Measurements from ENCODE around the gene TASP1.

Gene TASP1

DNA sequence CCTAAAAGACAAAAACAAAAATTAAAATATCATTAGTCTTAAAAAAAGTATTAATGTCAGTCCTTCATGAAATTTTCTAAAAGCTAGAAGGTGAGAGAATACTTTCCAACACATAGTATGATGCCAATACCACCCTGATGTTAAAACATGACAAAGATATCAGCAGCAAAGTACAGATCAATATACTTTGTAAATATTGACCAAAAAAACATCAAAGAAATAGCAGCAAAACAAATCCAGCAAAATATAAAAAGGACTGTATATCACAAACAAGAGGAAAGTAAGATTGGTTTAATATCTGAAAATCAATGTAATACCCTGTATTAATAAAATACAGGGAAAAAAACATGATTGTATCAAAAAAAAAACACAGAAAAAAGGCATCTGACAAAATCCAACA is 51.4 kb downstream of the TASP1 start:
- H3K27me3 Mint-ChIP-seq (ENCODE audit: low read depth), result no peaks in the 10 kb centered on the region
- no peaks in the 10 kb centered on the region for H3K4me1 Mint-ChIP-seq
- peaks cover 37% of the 10 kb centered on the region for H3K9me3 Mint-ChIP-seq
- no peak overlapping the region for H3K4me3 Mint-ChIP-seq
- no peak overlapping the region for H3K27ac Mint-ChIP-seq
- TF ChIP-seq, protein P1, sequence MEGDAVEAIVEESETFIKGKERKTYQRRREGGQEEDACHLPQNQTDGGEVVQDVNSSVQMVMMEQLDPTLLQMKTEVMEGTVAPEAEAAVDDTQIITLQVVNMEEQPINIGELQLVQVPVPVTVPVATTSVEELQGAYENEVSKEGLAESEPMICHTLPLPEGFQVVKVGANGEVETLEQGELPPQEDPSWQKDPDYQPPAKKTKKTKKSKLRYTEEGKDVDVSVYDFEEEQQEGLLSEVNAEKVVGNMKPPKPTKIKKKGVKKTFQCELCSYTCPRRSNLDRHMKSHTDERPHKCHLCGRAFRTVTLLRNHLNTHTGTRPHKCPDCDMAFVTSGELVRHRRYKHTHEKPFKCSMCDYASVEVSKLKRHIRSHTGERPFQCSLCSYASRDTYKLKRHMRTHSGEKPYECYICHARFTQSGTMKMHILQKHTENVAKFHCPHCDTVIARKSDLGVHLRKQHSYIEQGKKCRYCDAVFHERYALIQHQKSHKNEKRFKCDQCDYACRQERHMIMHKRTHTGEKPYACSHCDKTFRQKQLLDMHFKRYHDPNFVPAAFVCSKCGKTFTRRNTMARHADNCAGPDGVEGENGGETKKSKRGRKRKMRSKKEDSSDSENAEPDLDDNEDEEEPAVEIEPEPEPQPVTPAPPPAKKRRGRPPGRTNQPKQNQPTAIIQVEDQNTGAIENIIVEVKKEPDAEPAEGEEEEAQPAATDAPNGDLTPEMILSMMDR (IDR thresholded peaks at IDR 0.05; ENCODE audit: unreplicated experiment in 3 of 3), result no peak
- peaks cover 82% of the 10 kb centered on the region for H3K36me3 Mint-ChIP-seq (ENCODE audit: low read depth)

DNA sequence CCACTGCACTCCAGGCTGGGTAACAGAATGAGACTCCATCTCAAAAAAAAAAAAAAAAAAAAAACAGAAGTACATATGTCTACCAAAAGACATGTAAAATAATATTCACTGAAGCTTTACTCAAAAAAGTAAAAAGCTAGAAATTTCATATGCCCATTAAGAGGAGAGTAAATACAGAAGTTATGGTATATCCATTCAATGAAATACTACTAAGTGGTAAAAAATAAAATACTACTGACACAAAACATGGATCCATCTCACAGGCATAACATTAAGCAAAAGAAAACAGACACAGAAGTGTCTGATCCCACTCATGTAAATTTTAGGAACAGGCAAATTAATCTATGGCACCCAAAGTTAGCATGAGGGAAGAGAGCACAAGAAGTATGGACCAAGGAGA is 52.6 kb downstream of the TASP1 start:
- Mint-ChIP-seq H3K27ac (no peak overlapping the region), H3K4me1 (no peaks in the 10 kb centered on the region), H3K9me3 (peaks cover 32% of the 10 kb centered on the region), H3K4me3 (no peak overlapping the region), H3K27me3 (ENCODE audit: low read depth) (no peaks in the 10 kb centered on the region), H3K36me3 (ENCODE audit: low read depth) (peaks cover 83% of the 10 kb centered on the region)
- TF ChIP-seq, protein P1 (IDR thresholded peaks at IDR 0.05; ENCODE audit: unreplicated experiment in 3 of 3), result no peak

DNA sequence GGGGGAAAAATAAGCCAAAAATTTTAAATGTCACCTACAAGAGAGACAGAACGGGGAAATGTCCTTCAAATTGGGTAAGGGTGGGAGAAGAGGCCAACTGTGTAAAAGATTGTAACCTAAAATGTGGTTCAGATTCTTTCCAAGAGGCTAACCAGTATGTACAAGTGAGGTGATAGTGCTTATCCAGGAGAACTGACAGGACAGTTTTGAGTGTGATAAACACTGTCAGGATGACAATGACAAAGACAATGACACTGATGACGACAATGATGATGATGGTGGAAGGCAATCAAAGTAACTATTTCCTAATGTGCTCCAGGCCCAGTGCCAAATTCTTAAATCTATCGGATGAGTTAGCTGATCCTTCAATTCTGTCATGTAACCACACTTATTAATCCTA is 57.3 kb downstream of the TASP1 start:
- H3K27ac Mint-ChIP-seq, result no peak overlapping the region
- H3K27me3 Mint-ChIP-seq (ENCODE audit: low read depth), result no peaks in the 10 kb centered on the region
- no peak overlapping the region for H3K4me3 Mint-ChIP-seq
- H3K9me3 Mint-ChIP-seq, result peaks cover 14% of the 10 kb centered on the region
- H3K4me1 Mint-ChIP-seq, result no peaks in the 10 kb centered on the region
- TF ChIP-seq, protein P1 (IDR thresholded peaks at IDR 0.05; ENCODE audit: unreplicated experiment in 3 of 3), result no peak
- H3K36me3 Mint-ChIP-seq (ENCODE audit: low read depth), result peaks cover 84% of the 10 kb centered on the region

DNA sequence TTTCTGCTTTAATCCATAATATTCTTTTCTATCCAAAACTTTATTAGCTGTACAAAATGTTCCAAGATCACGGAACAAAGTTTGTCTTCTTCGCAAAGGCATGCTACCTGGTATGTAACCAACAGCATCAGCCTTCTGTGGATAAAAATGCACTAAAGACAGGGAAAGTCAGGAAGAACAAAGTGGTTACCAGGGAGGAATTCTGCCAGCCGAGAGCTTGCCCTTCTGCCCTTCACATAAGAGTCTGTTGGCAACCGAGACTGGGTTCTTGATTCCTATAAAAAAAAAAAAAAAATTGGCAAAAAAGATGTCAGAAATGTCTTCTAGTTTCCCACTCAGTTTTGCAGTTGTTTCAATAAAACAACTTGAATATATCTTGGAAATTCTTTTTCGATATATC is 58.0 kb downstream of the TASP1 start:
- Mint-ChIP-seq H3K9me3 (peaks cover 10% of the 10 kb centered on the region), H3K27me3 (ENCODE audit: low read depth) (no peaks in the 10 kb centered on the region), H3K4me3 (no peak overlapping the region), H3K36me3 (ENCODE audit: low read depth) (peaks cover 83% of the 10 kb centered on the region), H3K27ac (no peak overlapping the region), H3K4me1 (no peaks in the 10 kb centered on the region)
- TF ChIP-seq, protein P1 (IDR thresholded peaks at IDR 0.05; ENCODE audit: unreplicated experiment in 3 of 3), result no peak

DNA sequence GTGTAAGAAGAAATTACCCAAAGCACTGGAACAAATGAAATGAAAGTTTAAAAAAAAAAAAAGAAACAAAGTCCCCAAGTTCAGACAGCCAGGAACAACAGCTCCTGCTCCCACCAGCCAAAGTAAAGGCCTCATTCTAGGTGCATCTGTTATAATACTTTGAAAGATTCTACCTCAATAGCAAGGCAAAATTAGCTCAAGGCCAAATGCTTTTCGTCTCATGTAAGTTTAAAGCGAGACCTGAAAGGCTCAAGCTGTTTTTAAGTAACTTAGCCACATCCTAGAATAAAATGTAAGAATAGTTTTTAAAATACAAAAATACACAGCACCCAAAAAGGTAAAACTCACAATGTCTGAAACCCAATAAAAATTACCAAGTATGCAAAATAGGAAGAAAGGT is 64.7 kb downstream of the TASP1 start:
- peaks cover 54% of the 10 kb centered on the region for H3K36me3 Mint-ChIP-seq (ENCODE audit: low read depth)
- no peak overlapping the region for H3K4me3 Mint-ChIP-seq
- TF ChIP-seq, protein P1 (IDR thresholded peaks at IDR 0.05; ENCODE audit: unreplicated experiment in 3 of 3), result no peak
- H3K27me3 Mint-ChIP-seq (ENCODE audit: low read depth), result no peaks in the 10 kb centered on the region
- H3K27ac Mint-ChIP-seq, result no peak overlapping the region
- H3K4me1 Mint-ChIP-seq, result no peaks in the 10 kb centered on the region
- peaks cover 7% of the 10 kb centered on the region for H3K9me3 Mint-ChIP-seq

DNA sequence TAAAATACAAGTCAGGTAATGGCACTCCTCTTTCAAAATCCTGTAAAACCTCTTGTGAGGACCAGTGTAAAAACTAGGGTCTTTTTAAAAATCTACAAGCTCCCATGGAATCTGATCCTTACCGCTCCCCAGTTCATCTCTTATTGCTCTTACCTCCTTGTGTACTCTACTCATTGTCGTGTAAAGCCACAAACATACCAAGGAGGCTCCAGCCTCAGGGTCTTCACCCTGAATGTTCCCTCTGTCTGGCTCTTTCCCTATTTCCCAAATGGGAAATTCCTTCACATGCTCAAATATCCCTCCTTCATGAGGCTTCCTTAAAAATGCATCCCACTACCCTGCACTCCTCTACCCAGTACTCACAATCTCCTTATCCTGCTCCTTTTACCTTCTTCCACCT is 67.1 kb downstream of the TASP1 start:
- no peaks in the 10 kb centered on the region for H3K4me1 Mint-ChIP-seq
- no peak overlapping the region for H3K27ac Mint-ChIP-seq
- no peak overlapping the region for H3K4me3 Mint-ChIP-seq
- H3K9me3 Mint-ChIP-seq, result peaks cover 7% of the 10 kb centered on the region
- no peaks in the 10 kb centered on the region for H3K27me3 Mint-ChIP-seq (ENCODE audit: low read depth)
- peaks cover 50% of the 10 kb centered on the region for H3K36me3 Mint-ChIP-seq (ENCODE audit: low read depth)
- TF ChIP-seq, protein P1 (IDR thresholded peaks at IDR 0.05; ENCODE audit: unreplicated experiment in 3 of 3), result no peak

Data from nephron (organoid).